Mucosa of descending colon (tissue), 3 donors: ENCODE data around the gene MBNL1. TPM values are rescaled to one million over a fixed set of nuclear protein-coding genes. Genes with fewer than 3 reads are reported as not detected.

ENCODE experiments used
- ATAC-seq: fragments of 200-7000 bp; cut with Tn5 transposase; one replicate; pipeline ENCODE4 v1.9.1; 2020; ENCODE audit warnings: mild to moderate bottlenecking, moderate library complexity
- DNase-seq, 3 donors: peaks; one replicate each; pipeline ENCODE4 v3.0.0-alpha.2; 2020
- H3K36me3 ChIP-seq: fragments of 200-600 bp; one replicate; pipeline ENCODE4 v1.8.0; 2021; ENCODE audit warnings: low read depth, mild to moderate bottlenecking
- H3K4me1 ChIP-seq: fragments of 200-600 bp; one replicate; pipeline ENCODE4 v1.8.0; 2021; ENCODE audit warnings: low read depth, mild to moderate bottlenecking
- H3K4me3 ChIP-seq: fragments of 200-600 bp; one replicate; pipeline ENCODE4 v1.8.0; 2021; ENCODE audit warnings: mild to moderate bottlenecking
- H3K9me3 ChIP-seq: fragments of 200-600 bp; one replicate; pipeline ENCODE4 v1.8.0; 2021; ENCODE audit warnings: mild to moderate bottlenecking
- CTCF ChIP-seq: fragments of 200-600 bp; IDR thresholded peaks from one replicate; pipeline ENCODE4 v1.8.0; 2022; ENCODE audit warnings: antibody characterized with exemption, mild to moderate bottlenecking
- intact Hi-C, 2 donors: fragments of 100-400 bp; cut with DNase I in 1 of 2; cut with micrococcal nuclease in 1 of 2; formaldehyde crosslinking; loops; one replicate each; pipeline versions ENCODE4 v1.11.0 to v1.11.1; 2022; cut with DNase I, micrococcal nuclease
- total RNA-seq, 3 donors: library from RNA; stranded (reverse); fragmentation: NEBNext Ultra II Directional in 2 of 3; extraction: Animal tissue kit (Norgen Biotek cat#: 25700) in 2 of 3; gene quantifications; one replicate each; pipeline versions ENCODE4 v1.2.1 to v1.2.4, GENCODE V29; 2021 to 2023
- donor health status: DM: no; HTN: no; CAD: no; lungs with moderate emphysema.
- donor health status: DM: no; HTN: no; CAD: no.
- donor health status: DM: no; HTN: yes; CAD: no.

Gene MBNL1
- total RNA-seq, 3 donors from 2014 or later: 184 to 381 (median 215) TPM

GRCh38 chr3:152226176-152226575 is 42.6 kb upstream of the MBNL1 start:
- no peaks in the 10 kb centered on the region for H3K4me1 ChIP-seq
- DNase-seq (no peak), ATAC-seq (no peak)
- no peaks in the 10 kb centered on the region for H3K9me3 ChIP-seq
- H3K4me3 ChIP-seq: no peak overlapping the region
- H3K36me3 ChIP-seq: no peaks in the 10 kb centered on the region
- intact Hi-C loops: no loop called here
- TF ChIP-seq CTCF: no peak

- Histone ChIP-seq H3K4me3 (no peak overlapping the region), H3K36me3 (no peaks in the 10 kb centered on the region), H3K4me1 (no peaks in the 10 kb centered on the region), H3K9me3 (no peaks in the 10 kb centered on the region)
- DNase-seq: no peak
- no peak for TF ChIP-seq CTCF
- no peak for ATAC-seq
- intact Hi-C loops: no loop called here
Observed at GRCh38 chr3:152227027-152227426, 41.7 kb upstream of the MBNL1 start.

- no peak overlapping the region for H3K4me3 ChIP-seq
- no peaks in the 10 kb centered on the region for H3K36me3 ChIP-seq
- DNase-seq (no peak), ATAC-seq (no peak)
- TF ChIP-seq CTCF: no peak
- no peaks in the 10 kb centered on the region for H3K4me1 ChIP-seq
- no peaks in the 10 kb centered on the region for H3K9me3 ChIP-seq
- intact Hi-C loops: no loop called here
Observed at GRCh38 chr3:152229692-152230091, 39.0 kb upstream of the MBNL1 start.

GRCh38 chr3:152230370-152230769 is 38.4 kb upstream of the MBNL1 start:
- ATAC-seq (no peak), DNase-seq (no peak)
- Histone ChIP-seq H3K9me3 (no peaks in the 10 kb centered on the region), H3K4me1 (no peaks in the 10 kb centered on the region), H3K4me3 (no peak overlapping the region), H3K36me3 (no peaks in the 10 kb centered on the region)
- no peak for TF ChIP-seq CTCF
- intact Hi-C loops: no loop called here

- no peak for DNase-seq
- H3K4me1 ChIP-seq: no peaks in the 10 kb centered on the region
- H3K9me3 ChIP-seq: no peaks in the 10 kb centered on the region
- ATAC-seq: no peak
- no peak for TF ChIP-seq CTCF
- intact Hi-C loops: no loop called here
- H3K36me3 ChIP-seq: no peaks in the 10 kb centered on the region
- H3K4me3 ChIP-seq: no peak overlapping the region
Observed at GRCh38 chr3:152232001-152232400, 36.7 kb upstream of the MBNL1 start.

GRCh38 chr3:152232679-152233078 is 36.0 kb upstream of the MBNL1 start:
- Histone ChIP-seq H3K4me1 (no peaks in the 10 kb centered on the region), H3K9me3 (no peaks in the 10 kb centered on the region), H3K36me3 (no peaks in the 10 kb centered on the region), H3K4me3 (no peak overlapping the region)
- ATAC-seq (no peak), DNase-seq (no peak)
- intact Hi-C loops: no loop called here
- no peak for TF ChIP-seq CTCF
